SU-DHL-6 (cell line): ENCODE data around the gene RNF144A.
"Not testable (repeated sequence)": the region's sequence is repeated elsewhere in the genome, so short reads cannot be mapped to it uniquely, and the experiment has no call there.

ENCODE experiments used
- H2AFZ ChIP-seq: fragments of 200-600 bp; sonication (generic); 2 replicates; pipeline ENCODE4 v1.6.1; 2014; ENCODE audit warnings: low read depth, mild to moderate bottlenecking, moderate library complexity, mixed read lengths, antibody characterized with exemption, low read length; ENCODE audit not compliant: severe bottlenecking
- H3F3A ChIP-seq: fragments of 200-600 bp; shearing (Covaris generic); 2 replicates; pipeline ENCODE4 v1.6.0; 2016; ENCODE audit warnings: antibody characterized with exemption, mild to moderate bottlenecking; ENCODE audit not compliant: insufficient read depth
- H3K27ac ChIP-seq: fragments of 200-600 bp; sonication (generic); 2 replicates; pipeline ENCODE4 v1.5.1; 2016; ENCODE audit warnings: low read depth, mild to moderate bottlenecking, low read length, moderate library complexity, mixed read lengths
- H3K27me3 ChIP-seq: fragments of 200-600 bp; sonication (generic), shearing (Covaris generic); 2 replicates; pipeline ENCODE4 v1.6.0; 2014; ENCODE audit warnings: mild to moderate bottlenecking, low read length
- H3K36me3 ChIP-seq: fragments of 200-600 bp; sonication (generic); 2 replicates; pipeline ENCODE4 v1.6.1; 2014; ENCODE audit warnings: mild to moderate bottlenecking, low read length, mixed read lengths
- H3K4me2 ChIP-seq: fragments of 300-600, 200-600 bp; shearing (Covaris generic), sonication (generic); 2 replicates; pipeline ENCODE4 v1.6.0; 2014; ENCODE audit warnings: low read length, low read depth, mild to moderate bottlenecking; ENCODE audit not compliant: poor library complexity, severe bottlenecking
- H3K4me3 ChIP-seq: fragments of 200-600 bp; sonication (generic); 2 replicates; pipeline ENCODE4 v1.5.1; 2014; ENCODE audit warnings: antibody characterized with exemption, low read length, mild to moderate bottlenecking, mixed read lengths; ENCODE audit not compliant: insufficient read depth, poor library complexity, severe bottlenecking
- H3K79me2 ChIP-seq: fragments of 200-600 bp; sonication (generic); 2 replicates; pipeline ENCODE4 v1.6.1; 2014; ENCODE audit warnings: mild to moderate bottlenecking, low read length, moderate library complexity; ENCODE audit not compliant: insufficient read depth
- H3K9ac ChIP-seq: fragments of 200-600 bp; sonication (generic); 2 replicates; pipeline ENCODE4 v1.7.0; 2014; ENCODE audit warnings: mild to moderate bottlenecking, low read length
- H3K9me2 ChIP-seq: fragments of 200-600 bp; sonication (generic); replicated peaks from 2 replicates; pipeline ENCODE4 v1.6.1; 2014; ENCODE audit warnings: low read length; ENCODE audit not compliant: insufficient read depth
- H3K9me3 ChIP-seq: fragments of 200-600 bp; sonication (generic); 2 replicates; pipeline ENCODE4 v1.6.1; 2014; ENCODE audit warnings: low read length, mixed read lengths; ENCODE audit not compliant: insufficient read depth
- H4K20me1 ChIP-seq: fragments of 200-600 bp; sonication (generic); 2 replicates; pipeline ENCODE4 v1.6.1; 2014; ENCODE audit warnings: low read depth, mild to moderate bottlenecking, antibody characterized with exemption, low read length, moderate library complexity, mixed read lengths
- EZH2phosphoT487 ChIP-seq: fragments of 200-600 bp; sonication (generic), shearing (Covaris generic); conservative IDR thresholded peaks from 2 replicates; pipeline ENCODE4 v1.6.1; 2018; ENCODE audit warnings: mild to moderate bottlenecking, antibody characterized with exemption, low read length, moderate library complexity, mixed read lengths
- TF ChIP-seq, protein P1 (sequence below): fragments of 200-600 bp; sonication (generic); IDR thresholded peaks from one replicate; pipeline ENCODE4 v1.5.1; 2017; ENCODE audit warnings: antibody characterized with exemption, mild to moderate bottlenecking, low read length, moderate library complexity; ENCODE audit not compliant: insufficient read depth, poor library complexity, severe bottlenecking

Gene RNF144A

GRCh38 chr2:6893876-6894482 lies 23.2 kb upstream of the RNF144A start:
- H3K9me2 ChIP-seq: no peaks in the 10 kb centered on the region
- H3K4me2 ChIP-seq: no peak overlapping the region
- no peak overlapping the region for H2AFZ ChIP-seq
- no peaks in the 10 kb centered on the region for H3F3A ChIP-seq
- H3K36me3 ChIP-seq: no peaks in the 10 kb centered on the region
- no peaks in the 10 kb centered on the region for H4K20me1 ChIP-seq
- H3K27ac ChIP-seq: no peak overlapping the region
- H3K27me3 ChIP-seq: no peaks in the 10 kb centered on the region
- H3K9me3 ChIP-seq: no peaks in the 10 kb centered on the region
- no peak overlapping the region for H3K9ac ChIP-seq
- TF ChIP-seq, protein P1, sequence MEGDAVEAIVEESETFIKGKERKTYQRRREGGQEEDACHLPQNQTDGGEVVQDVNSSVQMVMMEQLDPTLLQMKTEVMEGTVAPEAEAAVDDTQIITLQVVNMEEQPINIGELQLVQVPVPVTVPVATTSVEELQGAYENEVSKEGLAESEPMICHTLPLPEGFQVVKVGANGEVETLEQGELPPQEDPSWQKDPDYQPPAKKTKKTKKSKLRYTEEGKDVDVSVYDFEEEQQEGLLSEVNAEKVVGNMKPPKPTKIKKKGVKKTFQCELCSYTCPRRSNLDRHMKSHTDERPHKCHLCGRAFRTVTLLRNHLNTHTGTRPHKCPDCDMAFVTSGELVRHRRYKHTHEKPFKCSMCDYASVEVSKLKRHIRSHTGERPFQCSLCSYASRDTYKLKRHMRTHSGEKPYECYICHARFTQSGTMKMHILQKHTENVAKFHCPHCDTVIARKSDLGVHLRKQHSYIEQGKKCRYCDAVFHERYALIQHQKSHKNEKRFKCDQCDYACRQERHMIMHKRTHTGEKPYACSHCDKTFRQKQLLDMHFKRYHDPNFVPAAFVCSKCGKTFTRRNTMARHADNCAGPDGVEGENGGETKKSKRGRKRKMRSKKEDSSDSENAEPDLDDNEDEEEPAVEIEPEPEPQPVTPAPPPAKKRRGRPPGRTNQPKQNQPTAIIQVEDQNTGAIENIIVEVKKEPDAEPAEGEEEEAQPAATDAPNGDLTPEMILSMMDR: no peak
- no peak for TF ChIP-seq EZH2phosphoT487
- H3K79me2 ChIP-seq: no peaks in the 10 kb centered on the region
- H3K4me3 ChIP-seq: no peak overlapping the region

- TF ChIP-seq, protein P1: peak; percentile 76
- TF ChIP-seq EZH2phosphoT487: no peak
- H3K27ac ChIP-seq: no peak overlapping the region
- H4K20me1 ChIP-seq: no peaks in the 10 kb centered on the region
- no peaks in the 10 kb centered on the region for H3K9me2 ChIP-seq
- no peaks in the 10 kb centered on the region for H3K79me2 ChIP-seq
- H3K27me3 ChIP-seq: no peaks in the 10 kb centered on the region
- H3F3A ChIP-seq: no peaks in the 10 kb centered on the region
- no peak overlapping the region for H3K9ac ChIP-seq
- H3K4me3 ChIP-seq: no peak overlapping the region
- no peaks in the 10 kb centered on the region for H3K36me3 ChIP-seq
- no peaks in the 10 kb centered on the region for H3K9me3 ChIP-seq
- H3K4me2 ChIP-seq: no peak overlapping the region
- no peak overlapping the region for H2AFZ ChIP-seq
These were observed 20.1 kb upstream of the RNF144A start for GRCh38 chr2:6896930-6897759.

DNA sequence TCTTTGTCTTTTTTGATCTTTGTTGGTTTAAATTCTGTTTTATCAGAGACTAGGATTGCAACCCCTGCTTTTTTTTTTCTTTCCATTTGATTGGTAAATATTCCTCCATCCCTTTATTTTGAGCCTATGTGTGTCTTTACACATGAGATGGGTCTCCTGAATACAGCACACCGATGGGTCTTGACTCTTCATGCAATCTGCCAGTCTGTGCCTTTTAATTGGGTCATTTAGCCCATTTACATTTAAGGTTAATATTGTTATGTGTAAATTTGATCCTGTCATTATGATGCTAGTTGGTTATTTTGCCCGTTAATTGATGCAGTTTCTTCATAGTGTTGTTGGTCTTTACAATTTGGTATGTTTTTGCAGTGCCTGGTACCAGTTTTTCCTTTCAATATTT lies 14.6 kb upstream of the RNF144A start:
- H3K9me2 ChIP-seq, H3K4me2 ChIP-seq, H3K79me2 ChIP-seq, H3K27ac ChIP-seq, H3K27me3 ChIP-seq, H2AFZ ChIP-seq, H4K20me1 ChIP-seq, H3K36me3 ChIP-seq, H3K9me3 ChIP-seq, H3F3A ChIP-seq, H3K9ac ChIP-seq, H3K4me3 ChIP-seq: not testable (repeated sequence)

DNA sequence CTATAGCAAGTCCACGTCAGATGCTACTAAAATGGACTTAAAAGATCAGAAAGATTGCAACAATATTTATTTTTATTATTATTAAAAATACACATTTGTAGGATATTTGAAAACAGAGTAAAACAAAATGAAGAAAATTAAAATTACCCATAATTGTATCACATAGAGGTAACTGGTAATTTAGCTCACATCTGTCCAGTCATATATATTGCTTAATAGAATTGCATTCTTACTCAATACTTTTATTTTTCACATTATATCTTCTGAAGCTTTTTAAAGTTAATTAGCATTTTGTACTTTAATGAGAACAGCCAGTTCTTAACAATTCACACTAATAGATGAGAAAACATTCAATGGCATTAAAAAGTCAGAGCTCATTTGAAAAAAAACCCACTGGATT lies 11.5 kb upstream of the RNF144A start:
- no peaks in the 10 kb centered on the region for H3K9me3 ChIP-seq

More for the DNA sequence above, 11.5 kb upstream of the RNF144A start:
- no peak overlapping the region for H3K27ac ChIP-seq
- H3K9ac ChIP-seq: no peak overlapping the region
- H3K27me3 ChIP-seq: no peaks in the 10 kb centered on the region
- no peak overlapping the region for H3K4me2 ChIP-seq
- no peaks in the 10 kb centered on the region for H3K79me2 ChIP-seq
- no peaks in the 10 kb centered on the region for H3K9me2 ChIP-seq
- H3K36me3 ChIP-seq: no peaks in the 10 kb centered on the region
- H3F3A ChIP-seq: 0 out of 2 replicates have a peak, but pooled peaks cover 5% of the 10 kb centered on the region
- no peak overlapping the region for H3K4me3 ChIP-seq
- H4K20me1 ChIP-seq: no peaks in the 10 kb centered on the region
- TF ChIP-seq, protein P1: no peak
- no peak for TF ChIP-seq EZH2phosphoT487
- H2AFZ ChIP-seq: no peak overlapping the region
